GM18511 (cell line): ENCODE results near the gene CHMP6.

ENCODE experiments used
- ATAC-seq: cut with Tn5 transposase; IDR thresholded peaks from one replicate; pipeline ENCODE4 v1.9.1; 2021; ENCODE audit warnings: mild to moderate bottlenecking, moderate library complexity; ENCODE audit not compliant: unreplicated experiment

The CHMP6 gene

GRCh38 chr17:80991645-80992076 lies at the start of gene CHMP6:
Gene CHMP6 (plus strand): TSS chr17:80991841. CDS start chr17:80991919, 78 bp downstream.
- ATAC-seq: no peak

GRCh38 chr17:80942423-80943345 lies 49.0 kb upstream of the CHMP6 start:
- ATAC-seq: no peak

GRCh38 chr17:80943346-80944145 lies 48.1 kb upstream of the CHMP6 start:
- ATAC-seq: no peak

GRCh38 chr17:80944326-80944725 lies 47.3 kb upstream of the CHMP6 start:
- no peak for ATAC-seq

GRCh38 chr17:80945736-80946135 lies 45.9 kb upstream of the CHMP6 start:
- ATAC-seq: no peak

- ATAC-seq: no peak
Measured at GRCh38 chr17:80946449-80946848, 45.2 kb upstream of the CHMP6 start.

- ATAC-seq: no peak
Measured at GRCh38 chr17:80947200-80947940, 44.3 kb upstream of the CHMP6 start.

- no peak for ATAC-seq
Measured at GRCh38 chr17:80948019-80948975, 43.3 kb upstream of the CHMP6 start.

- no peak for ATAC-seq
Measured at GRCh38 chr17:80948976-80949450, 42.6 kb upstream of the CHMP6 start.

GRCh38 chr17:80949451-80950421 lies 41.9 kb upstream of the CHMP6 start:
- no peak for ATAC-seq

GRCh38 chr17:80950466-80951120 lies 41.0 kb upstream of the CHMP6 start:
- no peak for ATAC-seq

- ATAC-seq: no peak
Measured at GRCh38 chr17:80951121-80952090, 40.2 kb upstream of the CHMP6 start.

- no peak for ATAC-seq
Measured at GRCh38 chr17:80952291-80952690, 39.4 kb upstream of the CHMP6 start.

- no peak for ATAC-seq
Measured at GRCh38 chr17:80953471-80954315, 37.9 kb upstream of the CHMP6 start.

GRCh38 chr17:80955078-80955477 lies 36.6 kb upstream of the CHMP6 start:
- ATAC-seq: no peak

- ATAC-seq: no peak
Measured at GRCh38 chr17:80955671-80956280, 35.9 kb upstream of the CHMP6 start.
